ENCODE results near the gene DHX9.

GRCh38 chr1:182910143-182910542 is 71.0 kb downstream of the DHX9 start:
- TF ChIP-seq, protein P1, sequence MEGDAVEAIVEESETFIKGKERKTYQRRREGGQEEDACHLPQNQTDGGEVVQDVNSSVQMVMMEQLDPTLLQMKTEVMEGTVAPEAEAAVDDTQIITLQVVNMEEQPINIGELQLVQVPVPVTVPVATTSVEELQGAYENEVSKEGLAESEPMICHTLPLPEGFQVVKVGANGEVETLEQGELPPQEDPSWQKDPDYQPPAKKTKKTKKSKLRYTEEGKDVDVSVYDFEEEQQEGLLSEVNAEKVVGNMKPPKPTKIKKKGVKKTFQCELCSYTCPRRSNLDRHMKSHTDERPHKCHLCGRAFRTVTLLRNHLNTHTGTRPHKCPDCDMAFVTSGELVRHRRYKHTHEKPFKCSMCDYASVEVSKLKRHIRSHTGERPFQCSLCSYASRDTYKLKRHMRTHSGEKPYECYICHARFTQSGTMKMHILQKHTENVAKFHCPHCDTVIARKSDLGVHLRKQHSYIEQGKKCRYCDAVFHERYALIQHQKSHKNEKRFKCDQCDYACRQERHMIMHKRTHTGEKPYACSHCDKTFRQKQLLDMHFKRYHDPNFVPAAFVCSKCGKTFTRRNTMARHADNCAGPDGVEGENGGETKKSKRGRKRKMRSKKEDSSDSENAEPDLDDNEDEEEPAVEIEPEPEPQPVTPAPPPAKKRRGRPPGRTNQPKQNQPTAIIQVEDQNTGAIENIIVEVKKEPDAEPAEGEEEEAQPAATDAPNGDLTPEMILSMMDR (IDR thresholded peaks at IDR 0.05), result no peak
- no peak for TF ChIP-seq POLR2A (IDR thresholded peaks at IDR 0.05)

All from adrenal gland (tissue), 5 donors.